Measurements from ENCODE around the gene ADAMTS17.

Gene ADAMTS17

GRCh38 chr15:100134089-100134583, 207.6 kb downstream of the ADAMTS17 start:
- TF ChIP-seq CTCF (IDR thresholded peaks at IDR 0.05) = no peak
- peak; percentile 64 for DNase-seq (ENCODE audit: low spot score)
- no peak overlapping the region for H3K27ac ChIP-seq

GRCh38 chr15:100133001-100133400, 208.8 kb downstream of the ADAMTS17 start:
- DNase-seq (ENCODE audit: low spot score) = peak; percentile 53
- no peak overlapping the region for H3K4me3 ChIP-seq
- no peak overlapping the region for H3K27ac ChIP-seq
- TF ChIP-seq CTCF (IDR thresholded peaks at IDR 0.05) = no peak

More at GRCh38 chr15:100134089-100134583, 207.6 kb downstream of the ADAMTS17 start:
- H3K4me3 ChIP-seq = no peak overlapping the region

- no peak for TF ChIP-seq CTCF (IDR thresholded peaks at IDR 0.05)
Observed at GRCh38 chr15:100132309-100132708, 209.5 kb downstream of the ADAMTS17 start.

GRCh38 chr15:100131321-100132224, 210.2 kb downstream of the ADAMTS17 start:
- DNase-seq (ENCODE audit: low spot score) = peak; percentile 74
- no peak for TF ChIP-seq CTCF (IDR thresholded peaks at IDR 0.05)
- Histone ChIP-seq H3K4me3 (peak overlapping the region; percentile 63), H3K27ac (peak overlapping the region in 1 of 2 donors; percentile 43)

More at GRCh38 chr15:100132309-100132708, 209.5 kb downstream of the ADAMTS17 start:
- DNase-seq (ENCODE audit: low spot score) = peak; percentile 53
- Histone ChIP-seq H3K4me3 (no peak overlapping the region), H3K27ac (no peak overlapping the region)

- DNase-seq (ENCODE audit: low spot score) = peak; percentile 12
- TF ChIP-seq CTCF (IDR thresholded peaks at IDR 0.05) = no peak
- no peak overlapping the region for H3K4me3 ChIP-seq
- no peak overlapping the region for H3K27ac ChIP-seq
Observed at GRCh38 chr15:100129677-100130076, 212.1 kb downstream of the ADAMTS17 start.

GRCh38 chr15:100125401-100126191, 216.2 kb downstream of the ADAMTS17 start:
- Histone ChIP-seq H3K27ac (peak overlapping the region; percentile 70 to 74), H3K4me3 (no peak overlapping the region)
- no peak for TF ChIP-seq CTCF (IDR thresholded peaks at IDR 0.05)
- DNase-seq (ENCODE audit: low spot score) = peak; percentile 81
